ENCODE results near the gene MZT2B. TPM values are rescaled to one million over a fixed set of nuclear protein-coding genes. Genes with fewer than 3 reads are reported as not detected.

Gene MZT2B
- total and polyA plus RNA-seq, 2 experiments from 2014 or later, result 70.9 to 233 TPM

- TF ChIP-seq REST (IDR thresholded peaks at IDR 0.05; ENCODE audit: unreplicated experiment) (no peak), EZH2 (IDR thresholded peaks at IDR 0.05; ENCODE audit: low read depth, unreplicated experiment) (no peak)
These were observed 1.7 kb downstream of the MZT2B start (continued) for GRCh38 chr2:130183512-130184373.

- H3K4me2 ChIP-seq, result no peak overlapping the region
- Mint-ChIP-seq H3K9me3 (no peaks in the 10 kb centered on the region), H3K36me3 (ENCODE audit: low read depth) (peaks cover 7% of the 10 kb centered on the region), H3K27me3 (ENCODE audit: insufficient read depth, low read depth, poor library complexity) (peaks cover 9% of the 10 kb centered on the region), H3K4me1 (peaks cover 10% of the 10 kb centered on the region; the same call in 2 of the 3 replicates), H3K27ac (no peak overlapping the region), H3K4me3 (no peak overlapping the region)
- H3K9me2 ChIP-seq (ENCODE audit: insufficient read depth), result no peaks in the 10 kb centered on the region
- TF ChIP-seq CTCF (conservative IDR thresholded peaks at IDR 0.05; ENCODE audit: low read depth in 2 of 2) (no peak), EZH2phosphoT487 (IDR thresholded peaks at IDR 0.05; ENCODE audit: unreplicated experiment) (no peak), POLR2AphosphoS5 (IDR thresholded peaks at IDR 0.05; ENCODE audit: low read depth) (no peak), ETS1 (IDR thresholded peaks at IDR 0.05) (no peak)
- DNase-seq (ENCODE audit: low spot score), result no peak
- no peaks in the 10 kb centered on the region for H3F3A ChIP-seq (replicated peaks; ENCODE audit: low read depth)
- no peak overlapping the region for H3K4me3 ChIP-seq
- no peaks in the 10 kb centered on the region for H4K20me1 ChIP-seq (replicated peaks; ENCODE audit: insufficient read depth)
- H2AFZ ChIP-seq, result no peak overlapping the region
- ATAC-seq, result no peak
- H3K79me2 ChIP-seq (replicated peaks; ENCODE audit: insufficient read depth), result peaks cover 11% of the 10 kb centered on the region
- H3K36me3 ChIP-seq (ENCODE audit: insufficient read depth), result no peaks in the 10 kb centered on the region
- peaks cover under 1% of the 10 kb centered on the region; the same call in 1 of the 2 replicates for H3K4me1 ChIP-seq (ENCODE audit: insufficient read depth)
- no peaks in the 10 kb centered on the region for H3K27me3 ChIP-seq (ENCODE audit: insufficient read depth)
- H3K27ac ChIP-seq (ENCODE audit: low read depth), result no peak overlapping the region
These were observed 3.4 kb downstream of the MZT2B start for GRCh38 chr2:130185436-130185835.

Measured in GM23338 (cell line).